Measurements from ENCODE around the gene VIPR2. TPM values are rescaled to one million over a fixed set of nuclear protein-coding genes. Genes with fewer than 3 reads are reported as not detected.

VIPR2 gene
- total RNA-seq, 3 donors from 2014 or later, result 0.48 to 14.0 (median 4.6) TPM

GRCh38 chr7:159142199-159142598 lies 2.5 kb downstream of the VIPR2 start:
- Histone ChIP-seq H3K27me3 (peaks cover 5 to 21% of the 10 kb centered on the region in 2 donors), H3K4me1 (no peaks in the 10 kb centered on the region), H3K36me3 (no peaks in the 10 kb centered on the region), H3K4me3 (no peak overlapping the region), H3K9me3 (no peaks in the 10 kb centered on the region), H3K27ac (no peak overlapping the region)
- no peak for DNase-seq (ENCODE audit: low spot score in 2 of 2)
- no peak for TF ChIP-seq CTCF (IDR thresholded peaks at IDR 0.05)
- no peak for TF ChIP-seq POLR2AphosphoS5 (IDR thresholded peaks at IDR 0.05)
- TF ChIP-seq POLR2A (IDR thresholded peaks at IDR 0.05), result no peak
- intact Hi-C loops (cut with DNase I; ENCODE audit: low total_unique reads), result no loop called here

GRCh38 chr7:159141660-159142059 lies 3.0 kb downstream of the VIPR2 start:
- intact Hi-C loops (cut with DNase I; ENCODE audit: low total_unique reads), result no loop called here
- Histone ChIP-seq H3K36me3 (no peaks in the 10 kb centered on the region), H3K4me1 (no peaks in the 10 kb centered on the region), H3K9me3 (no peaks in the 10 kb centered on the region), H3K4me3 (no peak overlapping the region), H3K27me3 (peaks cover 5 to 21% of the 10 kb centered on the region in 2 donors), H3K27ac (no peak overlapping the region)
- no peak for DNase-seq (ENCODE audit: low spot score in 2 of 2)
- no peak for TF ChIP-seq POLR2A (IDR thresholded peaks at IDR 0.05)
- no peak for TF ChIP-seq CTCF (IDR thresholded peaks at IDR 0.05)
- TF ChIP-seq POLR2AphosphoS5 (IDR thresholded peaks at IDR 0.05), result no peak

- no peaks in the 10 kb centered on the region for H3K9me3 ChIP-seq
- intact Hi-C loops (cut with DNase I; ENCODE audit: low total_unique reads), result no loop called here
- H3K27ac ChIP-seq, result no peak overlapping the region
- no peaks in the 10 kb centered on the region for H3K36me3 ChIP-seq
- no peak overlapping the region for H3K4me3 ChIP-seq
- H3K4me1 ChIP-seq, result no peaks in the 10 kb centered on the region
- no peak for DNase-seq (ENCODE audit: low spot score in 2 of 2)
- TF ChIP-seq POLR2A (IDR thresholded peaks at IDR 0.05), result no peak
- TF ChIP-seq POLR2AphosphoS5 (IDR thresholded peaks at IDR 0.05), result no peak
- no peak for TF ChIP-seq CTCF (IDR thresholded peaks at IDR 0.05)
- peaks cover 5 to 21% of the 10 kb centered on the region in 2 donors for H3K27me3 ChIP-seq
Measured at GRCh38 chr7:159141167-159141566, 3.5 kb downstream of the VIPR2 start.

GRCh38 chr7:159140170-159140910 lies 4.3 kb downstream of the VIPR2 start:
- Histone ChIP-seq H3K27ac (no peak overlapping the region), H3K9me3 (no peaks in the 10 kb centered on the region), H3K4me1 (no peaks in the 10 kb centered on the region), H3K36me3 (no peaks in the 10 kb centered on the region), H3K27me3 (peaks cover 5 to 18% of the 10 kb centered on the region in 2 donors), H3K4me3 (no peak overlapping the region)
- DNase-seq (ENCODE audit: low spot score in 2 of 2), result no peak
- TF ChIP-seq POLR2A (IDR thresholded peaks at IDR 0.05) (no peak), POLR2AphosphoS5 (IDR thresholded peaks at IDR 0.05) (no peak), CTCF (IDR thresholded peaks at IDR 0.05) (no peak)
- intact Hi-C loops (cut with DNase I; ENCODE audit: low total_unique reads), result no loop called here

GRCh38 chr7:159139639-159140038 lies 5.0 kb downstream of the VIPR2 start:
- H3K27me3 ChIP-seq, result peaks cover 5 to 17% of the 10 kb centered on the region in 2 donors
- H3K4me1 ChIP-seq, result no peaks in the 10 kb centered on the region
- intact Hi-C loops (cut with DNase I; ENCODE audit: low total_unique reads), result no loop called here
- no peak for DNase-seq (ENCODE audit: low spot score in 2 of 2)
- no peak overlapping the region for H3K27ac ChIP-seq
- no peak for TF ChIP-seq POLR2A (IDR thresholded peaks at IDR 0.05)
- no peak for TF ChIP-seq CTCF (IDR thresholded peaks at IDR 0.05)
- TF ChIP-seq POLR2AphosphoS5 (IDR thresholded peaks at IDR 0.05), result no peak
- H3K4me3 ChIP-seq, result no peak overlapping the region
- no peaks in the 10 kb centered on the region for H3K36me3 ChIP-seq
- H3K9me3 ChIP-seq, result no peaks in the 10 kb centered on the region
